GM18526 (cell line): ENCODE measurements around the gene CDKAL1.

Experiments
- POLR2A ChIP-seq: IDR thresholded peaks from 3 replicates; pipeline ENCODE4 v1.6.1; 2011; ENCODE audit not compliant: insufficient read length; ENCODE audit errors: extremely low read depth

Gene CDKAL1

GRCh38 chr6:20680697-20681165 is 146.5 kb downstream of the CDKAL1 start:
- TF ChIP-seq POLR2A: no peak

GRCh38 chr6:20681243-20681684 is 147.0 kb downstream of the CDKAL1 start:
- no peak for TF ChIP-seq POLR2A

DNA sequence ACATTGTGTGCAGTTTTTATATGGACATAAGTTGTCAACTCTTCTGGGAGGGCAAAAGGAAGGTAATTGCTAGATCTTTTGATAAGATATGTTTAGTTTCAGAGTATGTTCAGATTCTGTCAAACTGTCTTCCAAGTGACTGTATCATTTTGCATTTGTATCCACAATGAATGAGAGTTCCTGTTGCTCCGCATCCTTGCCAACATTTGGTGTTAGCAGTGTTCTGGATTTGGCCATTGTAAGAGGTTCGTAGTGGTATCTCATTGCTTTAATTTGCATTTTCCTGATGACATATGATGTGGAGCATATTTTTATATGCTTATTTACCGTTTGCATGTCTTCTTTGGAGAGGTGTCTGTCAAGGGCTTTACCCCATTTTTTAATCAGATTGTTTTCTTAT is 150.2 kb downstream of the CDKAL1 start:
- TF ChIP-seq POLR2A: no peak

DNA sequence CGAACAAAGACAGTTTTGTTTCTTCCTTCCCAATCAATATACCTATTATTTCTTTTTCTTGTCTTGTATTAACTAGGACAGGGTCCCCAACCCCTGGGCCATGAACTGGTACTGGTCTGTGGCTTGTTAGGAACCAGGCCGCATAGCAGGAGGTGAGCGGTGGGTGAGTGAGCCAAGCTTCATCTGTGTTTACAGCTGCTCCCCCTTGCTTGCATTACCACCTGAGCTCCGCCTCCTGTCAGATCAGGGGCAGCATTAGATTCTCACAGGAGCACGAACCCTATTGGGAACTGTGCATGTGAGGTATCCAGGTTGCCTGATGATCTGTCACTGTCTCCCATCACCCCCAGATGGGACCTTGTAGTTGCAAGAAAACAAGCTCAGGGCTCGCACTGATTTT is 151.9 kb downstream of the CDKAL1 start:
- TF ChIP-seq POLR2A: no peak

- no peak for TF ChIP-seq POLR2A
Observed at GRCh38 chr6:20687494-20687893, 153.2 kb downstream of the CDKAL1 start.

DNA sequence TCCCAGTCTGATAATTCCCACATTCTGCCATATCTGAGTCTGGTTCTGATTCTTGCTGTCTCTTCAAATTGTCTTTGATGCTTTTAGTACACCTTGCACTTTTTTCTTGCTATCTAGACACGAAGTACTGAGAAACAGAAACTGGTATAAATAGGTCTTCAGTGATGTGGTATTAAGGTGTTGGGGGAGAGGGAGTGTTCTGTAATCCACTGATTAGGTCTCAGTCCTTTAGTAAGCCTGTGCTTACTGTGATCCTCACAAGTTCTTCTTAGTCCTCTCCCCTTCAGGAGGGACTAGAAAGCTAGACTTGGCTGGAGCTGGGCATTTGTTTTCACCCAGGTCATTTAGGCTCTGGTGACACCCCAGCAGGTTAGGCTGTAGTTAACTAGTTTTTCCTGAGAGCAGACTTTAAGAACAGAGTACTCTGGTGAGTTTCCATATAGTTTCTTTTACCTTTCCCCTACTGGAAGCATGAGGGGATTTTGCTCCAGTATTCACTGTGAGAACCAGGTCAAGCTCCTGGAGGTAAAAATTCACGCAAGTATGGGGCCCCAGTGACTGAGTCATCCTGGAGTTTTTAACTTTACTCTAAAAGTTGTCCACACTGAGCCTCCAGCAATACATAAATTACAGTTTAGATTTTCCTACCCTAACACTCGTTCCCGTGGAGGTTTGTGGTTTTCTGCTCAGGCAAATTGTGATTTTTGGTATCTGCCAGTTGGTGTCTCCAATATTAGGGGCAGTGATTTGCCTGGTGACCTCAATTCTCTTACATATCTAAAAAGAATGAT is 154.6 kb downstream of the CDKAL1 start:
- TF ChIP-seq POLR2A: no peak

DNA sequence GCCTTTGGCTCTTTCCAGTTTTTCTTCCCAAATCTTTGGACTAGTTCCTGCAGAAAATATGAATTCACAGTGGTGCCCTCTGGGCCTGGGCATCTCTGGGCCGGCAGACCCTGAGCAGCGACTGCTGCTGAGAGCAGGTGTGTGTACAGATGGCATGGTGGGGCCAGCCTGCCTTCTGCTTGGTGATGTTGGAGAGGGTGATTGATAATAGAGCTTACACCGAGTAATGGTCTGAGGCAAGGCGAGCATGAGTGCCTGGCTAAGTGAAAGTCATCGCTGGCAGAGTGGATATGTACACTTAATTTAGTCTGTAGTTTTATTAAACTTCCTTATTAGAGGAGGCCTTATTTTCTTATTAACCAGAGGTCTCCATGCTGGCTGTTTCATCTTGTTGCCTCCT is 156.9 kb downstream of the CDKAL1 start:
- TF ChIP-seq POLR2A: no peak

GRCh38 chr6:20692023-20692422 is 157.8 kb downstream of the CDKAL1 start:
- TF ChIP-seq POLR2A: no peak

DNA sequence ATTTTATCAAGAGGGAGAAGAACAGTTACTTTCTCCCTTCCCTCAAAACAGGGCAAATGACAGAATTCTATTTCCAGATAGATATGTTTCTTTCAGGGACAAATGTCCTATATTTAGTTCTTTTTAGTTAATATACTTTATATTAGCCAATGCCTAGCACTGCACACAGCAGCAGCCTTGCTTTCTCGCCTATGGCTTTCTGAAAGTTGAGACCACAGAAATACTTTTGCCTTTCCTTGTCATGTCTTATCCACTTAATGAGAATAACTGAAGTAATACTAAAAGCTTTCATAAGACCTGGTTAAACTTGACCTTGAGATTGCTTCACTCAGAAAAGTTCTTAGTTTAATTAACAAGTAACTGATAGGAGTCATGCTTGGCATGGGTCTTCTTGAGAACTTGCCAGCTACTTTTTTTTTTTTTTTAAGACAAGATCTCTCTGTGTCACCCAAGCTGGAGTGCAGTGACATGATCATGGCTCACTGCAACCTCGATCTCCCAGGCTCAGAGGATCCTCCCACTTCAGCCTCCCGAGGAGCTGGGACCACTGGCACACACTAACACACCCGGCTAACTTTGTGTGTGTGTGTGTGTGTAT is 159.3 kb downstream of the CDKAL1 start:
- no peak for TF ChIP-seq POLR2A

DNA sequence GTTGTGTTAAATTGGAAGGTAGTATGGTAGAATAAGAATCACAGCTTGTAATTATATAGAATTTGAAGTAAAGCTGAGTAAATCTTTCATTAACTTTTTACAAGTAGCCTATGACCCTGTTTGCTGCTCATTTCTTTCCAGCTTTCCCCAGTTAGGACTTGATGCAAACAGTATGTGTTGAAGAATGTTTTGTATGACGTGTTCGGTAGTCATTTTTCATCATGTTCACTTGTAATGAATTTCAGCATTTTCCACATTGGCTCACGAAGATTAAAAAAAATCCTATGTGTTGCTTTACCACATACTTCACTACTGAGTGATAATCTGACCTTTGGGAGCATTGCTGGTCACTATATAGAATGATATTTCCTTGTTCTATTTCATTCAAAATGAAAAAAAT is 162.4 kb downstream of the CDKAL1 start:
- no peak for TF ChIP-seq POLR2A

GRCh38 chr6:20698675-20699074 is 164.4 kb downstream of the CDKAL1 start:
- TF ChIP-seq POLR2A: no peak

DNA sequence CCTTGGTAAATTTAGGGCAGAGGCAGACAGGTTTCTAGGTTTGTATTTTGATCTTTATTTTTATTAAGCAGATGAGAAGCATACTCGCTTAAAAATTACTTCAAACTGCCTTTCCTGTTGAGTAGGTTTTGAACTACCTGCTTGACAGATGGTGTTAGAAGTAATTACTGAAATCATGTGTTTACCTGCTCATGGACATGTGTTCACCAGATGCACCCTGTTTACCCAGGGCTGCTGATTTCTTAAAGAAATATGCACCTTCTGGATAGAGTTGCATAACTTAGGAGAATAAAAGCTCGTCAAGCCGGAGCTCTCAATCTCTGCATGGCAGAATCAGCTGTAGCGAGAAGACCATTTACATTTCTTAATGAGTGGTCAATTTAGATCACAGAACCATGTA is 165.1 kb downstream of the CDKAL1 start:
- TF ChIP-seq POLR2A: no peak

DNA sequence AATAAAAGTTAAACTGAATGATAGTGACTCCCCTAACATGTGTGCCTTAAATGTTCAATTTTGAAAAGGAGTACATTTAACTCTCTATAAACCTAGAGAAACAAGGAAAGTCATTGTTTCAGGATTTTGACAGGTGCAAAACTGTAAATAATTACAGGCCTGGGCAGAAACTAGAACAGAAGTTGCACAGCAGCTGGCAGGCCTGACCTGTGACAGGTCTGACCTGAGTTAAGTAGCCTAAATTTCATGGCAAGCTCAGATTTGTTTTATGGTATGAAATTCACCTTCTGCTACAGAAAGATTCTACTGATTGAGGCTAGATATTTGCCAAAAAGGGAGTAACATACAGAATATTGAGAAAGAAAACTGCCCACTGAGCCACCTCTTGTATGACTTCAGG is 166.1 kb downstream of the CDKAL1 start:
- no peak for TF ChIP-seq POLR2A

DNA sequence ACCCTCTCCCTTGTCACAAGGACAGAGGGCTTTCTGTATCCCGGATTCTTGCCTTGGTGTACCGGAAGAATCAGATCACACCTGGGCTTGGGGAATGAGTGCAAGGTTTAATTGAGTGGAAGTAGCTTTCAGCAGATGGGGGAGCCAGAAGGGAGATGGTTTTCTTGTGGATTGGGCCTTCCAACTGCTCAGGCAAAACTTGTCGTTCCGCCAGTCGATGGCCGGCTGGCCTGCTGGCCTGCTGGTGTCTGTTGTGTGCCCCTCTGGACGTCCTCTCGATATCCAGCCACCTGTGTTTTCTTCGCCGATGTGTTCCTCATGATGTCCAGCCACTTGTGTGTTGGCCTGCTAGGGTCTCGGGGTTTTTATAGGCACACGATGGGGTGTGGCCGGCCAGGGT is 168.1 kb downstream of the CDKAL1 start:
- TF ChIP-seq POLR2A: no peak

DNA sequence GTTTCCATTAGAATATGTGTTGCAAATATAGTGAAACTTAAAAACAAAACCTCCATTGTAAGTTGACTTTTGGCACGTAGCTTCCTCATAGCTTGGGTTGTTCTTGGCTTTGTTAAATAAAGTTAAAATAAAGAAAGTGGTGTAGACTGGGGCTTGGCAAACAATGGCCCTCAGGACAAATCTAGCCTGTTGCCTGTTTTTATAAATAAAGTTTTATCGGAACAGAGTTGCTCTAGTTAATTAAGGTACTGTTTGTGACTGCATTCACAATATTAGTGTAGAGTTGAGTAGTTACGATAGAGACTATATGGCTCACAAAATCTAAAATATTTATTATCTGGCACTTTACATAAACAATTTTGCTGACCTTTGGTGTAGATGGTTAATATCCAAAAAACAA is 168.8 kb downstream of the CDKAL1 start:
- no peak for TF ChIP-seq POLR2A

GRCh38 chr6:20704325-20705025 is 170.2 kb downstream of the CDKAL1 start:
- TF ChIP-seq POLR2A: no peak

DNA sequence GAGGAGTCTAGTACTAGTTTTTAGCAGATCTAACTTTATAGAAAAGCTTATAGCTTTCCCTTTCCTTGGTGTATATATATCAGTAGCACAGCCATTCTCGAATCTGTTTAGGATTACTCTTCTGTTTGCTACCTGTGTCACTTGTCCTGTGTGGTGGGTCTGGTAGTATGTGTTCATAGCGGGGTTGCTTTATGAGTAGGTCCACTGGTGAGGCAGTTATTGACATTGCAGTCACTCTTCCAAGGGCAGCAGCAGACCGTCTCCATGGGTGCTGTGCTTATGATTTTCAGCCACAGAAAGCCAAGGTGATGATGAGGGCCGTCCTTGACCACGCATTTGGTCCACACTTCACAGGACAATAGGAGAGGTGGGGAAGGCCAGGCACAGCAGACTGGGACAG is 171.5 kb downstream of the CDKAL1 start:
- no peak for TF ChIP-seq POLR2A
